H1 (cell line): Measurements from ENCODE around the gene EPHA2. TPM values are rescaled to one million over a fixed set of nuclear protein-coding genes. Genes with fewer than 3 reads are reported as not detected.

Experiments
- CHD2 ChIP-seq: IDR thresholded peaks from 2 replicates; pipeline ENCODE4 v1.6.1; 2012; ENCODE audit warnings: low read length, improper control_type of control experiment
- CREB1 ChIP-seq: IDR thresholded peaks from 2 replicates; pipeline ENCODE4 v1.6.1; 2012; ENCODE audit warnings: inconsistent platforms
- EP300 ChIP-seq, 2 experiments: IDR thresholded peaks; 1 replicate in 1 of 2; 2 replicates in 1 of 2; pipeline ENCODE4 v1.6.1; 2011 to 2012; ENCODE audit warnings: low read depth in 2 of 2, low read length in 2 of 2, mild to moderate bottlenecking in 2 of 2, borderline replicate concordance in 1 of 2, inconsistent platforms in 1 of 2, moderate library complexity in 1 of 2
- SP4 ChIP-seq: IDR thresholded peaks from 2 replicates; pipeline ENCODE4 v1.6.1; 2012; ENCODE audit warnings: low read length, inconsistent platforms
- polyA plus RNA-seq, 7 experiments: library from polyadenylated mRNA; depleted of rRNA in 3 of 7; stranded (reverse) in 5 of 7; unstranded in 2 of 7; fragments of >200 nt in 5 of 7; fragments of 200-250 nt in 2 of 7; gene quantifications; 1 replicate in 5 of 7; 2 replicates in 1 of 7; 4 replicates in 1 of 7; pipeline versions ENCODE4 v1.2.1 to v1.2.3, GENCODE V29; 2011 to 2013; ENCODE audit warnings: missing spikeins in 2 of 7, mixed read lengths in 2 of 7
- total RNA-seq: library from RNA; stranded (reverse); fragmentation: NEBNext Ultra II Directional; extraction: Animal tissue kit (Norgen Biotek cat#: 25700); gene quantifications from 2 replicates; pipeline ENCODE4 v1.2.1, GENCODE V29; 2021

EPHA2 gene
- total and polyA plus RNA-seq, 2 of the 8 experiments (the other 6 are each of a cell fraction or from before 2014, with no cell fraction given), result 26.8 to 33.6 TPM

DNA sequence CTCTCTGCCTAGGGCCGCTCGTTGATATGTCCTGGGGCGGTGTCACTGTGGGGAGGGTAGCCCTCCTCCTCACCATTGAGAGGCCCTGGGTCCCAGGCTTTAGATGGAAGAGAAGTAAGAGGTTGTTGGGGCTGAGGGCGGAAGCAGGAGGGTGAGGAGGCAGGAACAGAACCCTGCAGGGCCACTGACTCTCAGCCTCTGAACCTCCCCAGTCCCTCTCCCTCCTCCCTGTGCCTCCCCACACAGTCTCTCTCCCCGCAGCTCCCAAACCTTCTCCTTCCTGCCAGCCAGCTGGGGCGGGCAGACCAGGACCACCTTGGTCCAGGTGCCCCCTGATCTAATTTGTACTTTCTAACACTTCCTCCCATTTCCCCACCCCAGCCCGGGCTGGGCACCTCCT, 68.1 kb downstream of the EPHA2 start (continued):
- TF ChIP-seq CHD2 (no peak), SP4 (no peak), CREB1 (no peak), EP300 (IDR thresholded peaks at IDR 0.05; ENCODE audit: borderline replicate concordance in 1 of 2, low read depth in 2 of 2, low read length in 2 of 2) (no peak)
